Endodermal cell (in vitro differentiated cells): ENCODE measurements around the gene CDC42. TPM values are rescaled to one million over a fixed set of nuclear protein-coding genes. Genes with fewer than 3 reads are reported as not detected.

Source experiments
- DNase-seq: peaks from one replicate; pipeline ENCODE4 v3.0.0-alpha.2; 2017
- H3K27ac ChIP-seq: 2 replicates; pipeline ENCODE4 v1.5.1; 2013; ENCODE audit warnings: mild to moderate bottlenecking, low read depth, low read length, moderate library complexity
- H3K27me3 ChIP-seq: 2 replicates; pipeline ENCODE4 v1.6.1; 2013; ENCODE audit warnings: mild to moderate bottlenecking, low read length, moderate library complexity; ENCODE audit not compliant: insufficient read depth, control insufficient read depth, poor library complexity, severe bottlenecking
- H3K36me3 ChIP-seq: 2 replicates; pipeline ENCODE4 v1.7.0; 2013; ENCODE audit warnings: mild to moderate bottlenecking, low read length, moderate library complexity; ENCODE audit not compliant: control insufficient read depth, insufficient read depth
- H3K4me1 ChIP-seq: one replicate; pipeline ENCODE4 v1.7.0; 2013; ENCODE audit warnings: low read length; ENCODE audit not compliant: control insufficient read depth, insufficient read depth
- H3K4me3 ChIP-seq: 2 replicates; pipeline ENCODE4 v1.5.1; 2013; ENCODE audit warnings: mild to moderate bottlenecking, low read length, moderate library complexity
- H3K9ac ChIP-seq: 2 replicates; pipeline ENCODE4 v1.6.1; 2013; ENCODE audit warnings: mild to moderate bottlenecking, low read length, moderate library complexity; ENCODE audit not compliant: poor library complexity, severe bottlenecking; ENCODE audit errors: extremely low read depth
- H3K9me3 ChIP-seq: 2 replicates; pipeline ENCODE4 v1.6.1; 2013; ENCODE audit warnings: mild to moderate bottlenecking, low read length, moderate library complexity; ENCODE audit not compliant: control insufficient read depth
- H3K27ac Mint-ChIP-seq: 2 replicates; pipeline ENCODE4 v1.8.0; 2020; ENCODE audit warnings: mixed read lengths
- H3K27me3 Mint-ChIP-seq: 2 replicates; pipeline ENCODE4 v1.8.0; 2021; ENCODE audit warnings: mild to moderate bottlenecking, mixed read lengths; ENCODE audit not compliant: insufficient read depth
- H3K36me3 Mint-ChIP-seq: 2 replicates; pipeline ENCODE4 v1.8.0; 2020; ENCODE audit warnings: low read depth, mixed read lengths
- H3K4me1 Mint-ChIP-seq: 2 replicates; pipeline ENCODE4 v1.8.0; 2020; ENCODE audit warnings: mixed read lengths
- H3K4me3 Mint-ChIP-seq: 2 replicates; pipeline ENCODE4 v1.8.0; 2020; ENCODE audit warnings: mild to moderate bottlenecking, moderate library complexity, mixed read lengths
- H3K9me3 Mint-ChIP-seq: 2 replicates; pipeline ENCODE4 v1.8.0; 2020; ENCODE audit warnings: mild to moderate bottlenecking, mixed read lengths
- CTCF ChIP-seq: fragments of 200-600 bp; sonication (generic); conservative IDR thresholded peaks from 2 replicates; pipeline ENCODE4 v1.5.0; 2021; ENCODE audit warnings: antibody characterized with exemption, mild to moderate bottlenecking
- WGBS, 2 experiments: methylation state at CpG; one replicate each; pipeline versions ENCODE4 v1.1.5 to v1.1.7; 2013; ENCODE audit warnings: missing lambda C conversion rate in 2 of 2, mixed read lengths in 1 of 2; ENCODE audit not compliant: insufficient coverage in 1 of 2, insufficient read length in 1 of 2; 5-methylcytosine and 5-hydroxymethylcytosine counted together
- total RNA-seq, 2 donors: library from RNA; stranded (reverse); fragmentation: NEBNext Ultra II Directional in 1 of 2; extraction: Animal tissue kit (Norgen Biotek cat#: 25700) in 1 of 2; gene quantifications; 2 replicates in 1 of 2; 3 replicates in 1 of 2; pipeline ENCODE4 v1.2.1, GENCODE V29; 2021

Gene CDC42
- total RNA-seq, 2 donors from 2014 or later: 274 to 283 TPM

- Mint-ChIP-seq H3K4me1 (peaks cover 31% of the 10 kb centered on the region), H3K9me3 (peaks cover 3% of the 10 kb centered on the region), H3K4me3 (no peak overlapping the region), H3K27me3 (no peaks in the 10 kb centered on the region), H3K27ac (peak overlapping the region; percentile 81), H3K36me3 (peaks cover 24% of the 10 kb centered on the region)
- H3K27ac ChIP-seq: no peak overlapping the region
- H3K4me1 ChIP-seq: peaks cover 5% of the 10 kb centered on the region
- no peak for DNase-seq
- no peak overlapping the region for H3K4me3 ChIP-seq
- peaks cover 64% of the 10 kb centered on the region for H3K36me3 ChIP-seq
- no peaks in the 10 kb centered on the region for H3K9me3 ChIP-seq
- WGBS, 2 experiments: 90 to 100% methylated on average over 1 to 2 of the region's 2 CpGs
- H3K27me3 ChIP-seq: no peaks in the 10 kb centered on the region
- H3K9ac ChIP-seq: no peak overlapping the region
- TF ChIP-seq CTCF: no peak
Measured at GRCh38 chr1:22071511-22071910, 19.0 kb downstream of the CDC42 start.

- H3K36me3 Mint-ChIP-seq: peaks cover 40% of the 10 kb centered on the region
- Histone ChIP-seq H3K4me1 (peaks cover 5% of the 10 kb centered on the region), H3K9ac (no peak overlapping the region), H3K4me3 (no peak overlapping the region), H3K36me3 (peaks cover 71% of the 10 kb centered on the region), H3K9me3 (no peaks in the 10 kb centered on the region), H3K27ac (no peak overlapping the region), H3K27me3 (no peaks in the 10 kb centered on the region)
- H3K4me3 Mint-ChIP-seq: no peak overlapping the region
- TF ChIP-seq CTCF: no peak
- H3K9me3 Mint-ChIP-seq: peaks cover 1% of the 10 kb centered on the region
- 85% methylated on average over 1 of the region's 1 CpG; no CpG with 5 or more reads in 1 of the 2 experiments for WGBS, 2 experiments
- no peaks in the 10 kb centered on the region for H3K27me3 Mint-ChIP-seq
- H3K4me1 Mint-ChIP-seq: peaks cover 19% of the 10 kb centered on the region
- peak overlapping the region; percentile 57 for H3K27ac Mint-ChIP-seq
- DNase-seq: no peak
Measured at GRCh38 chr1:22074803-22075202, 22.3 kb downstream of the CDC42 start.

GRCh38 chr1:22075718-22076117 lies 23.2 kb downstream of the CDC42 start:
- H3K9me3 Mint-ChIP-seq: no peaks in the 10 kb centered on the region
- no peak for TF ChIP-seq CTCF
- peaks cover 5% of the 10 kb centered on the region for H3K4me1 ChIP-seq
- no peaks in the 10 kb centered on the region for H3K27me3 Mint-ChIP-seq
- DNase-seq: no peak
- no peak overlapping the region for H3K4me3 ChIP-seq
- H3K27me3 ChIP-seq: no peaks in the 10 kb centered on the region
- no peaks in the 10 kb centered on the region for H3K9me3 ChIP-seq
- 80% methylated on average over 1 of the region's 2 CpGs; no CpG with 5 or more reads in 1 of the 2 experiments for WGBS, 2 experiments
- H3K4me1 Mint-ChIP-seq: peaks cover 19% of the 10 kb centered on the region
- H3K9ac ChIP-seq: no peak overlapping the region
- no peak overlapping the region for H3K4me3 Mint-ChIP-seq
- H3K36me3 ChIP-seq: peaks cover 74% of the 10 kb centered on the region
- H3K36me3 Mint-ChIP-seq: peaks cover 38% of the 10 kb centered on the region
- no peak overlapping the region for H3K27ac ChIP-seq
- H3K27ac Mint-ChIP-seq: peak overlapping the region; percentile 2
